ENCODE results near the gene ZNF358.
A peak's percentile ranks its signal among the peaks of the same experiment; 100 is the strongest.

Gene ZNF358

GRCh38 chr19:7494416-7495098 is 21.3 kb upstream of the ZNF358 start:
- H4K20me1 ChIP-seq (ENCODE audit: insufficient read depth, low read length) = no peaks in the 10 kb centered on the region
- no peak overlapping the region for H3K4me3 ChIP-seq (ENCODE audit: low read depth in 1 of 2, low read length in 2 of 2)
- H3K9ac ChIP-seq (ENCODE audit: low read depth, low read length) = no peak overlapping the region
- H3K27ac ChIP-seq (ENCODE audit: low read length) = no peak overlapping the region
- no peak for TF ChIP-seq CTCF (IDR thresholded peaks at IDR 0.05; ENCODE audit: borderline replicate concordance, extremely low read depth, low read length, poor library complexity, severe bottlenecking)
- no peak for TF ChIP-seq EZH2 (IDR thresholded peaks at IDR 0.05; ENCODE audit: borderline replicate concordance, low read depth, low read length, severe bottlenecking)
- peaks cover 5% of the 10 kb centered on the region for H3K27me3 ChIP-seq (ENCODE audit: insufficient read depth, low read length, poor library complexity)
- H3K36me3 ChIP-seq (ENCODE audit: insufficient read depth, low read length) = no peaks in the 10 kb centered on the region
- H3K79me2 ChIP-seq (ENCODE audit: insufficient read depth, low read length) = no peaks in the 10 kb centered on the region
- ATAC-seq (ENCODE audit: insufficient read depth, low read depth) (no peak), DNase-seq (no peak)
- peaks cover under 1% of the 10 kb centered on the region; the same call in 1 of the 2 replicates for H3K4me1 ChIP-seq (ENCODE audit: insufficient read depth, low read length)
- H2AFZ ChIP-seq (ENCODE audit: low read depth, low read length) = no peak overlapping the region
- H3K4me2 ChIP-seq (ENCODE audit: insufficient read depth, low read length) = no peak overlapping the region
- no peaks in the 10 kb centered on the region for H3K9me3 ChIP-seq (ENCODE audit: insufficient read depth, low read length, severe bottlenecking)

GRCh38 chr19:7497292-7497691 is 18.6 kb upstream of the ZNF358 start:
- Histone ChIP-seq H3K27ac (ENCODE audit: low read length) (no peak overlapping the region), H3K9me3 (ENCODE audit: insufficient read depth, low read length, severe bottlenecking) (no peaks in the 10 kb centered on the region), H3K9ac (ENCODE audit: low read depth, low read length) (no peak overlapping the region), H3K4me2 (ENCODE audit: insufficient read depth, low read length) (no peak overlapping the region), H3K79me2 (ENCODE audit: insufficient read depth, low read length) (no peaks in the 10 kb centered on the region), H3K36me3 (ENCODE audit: insufficient read depth, low read length) (no peaks in the 10 kb centered on the region), H3K4me1 (ENCODE audit: insufficient read depth, low read length) (no peaks in the 10 kb centered on the region), H3K27me3 (ENCODE audit: insufficient read depth, low read length, poor library complexity) (peaks cover 5% of the 10 kb centered on the region), H2AFZ (ENCODE audit: low read depth, low read length) (no peak overlapping the region), H4K20me1 (ENCODE audit: insufficient read depth, low read length) (no peaks in the 10 kb centered on the region), H3K4me3 (ENCODE audit: low read depth in 1 of 2, low read length in 2 of 2) (no peak overlapping the region)
- DNase-seq (no peak), ATAC-seq (ENCODE audit: insufficient read depth, low read depth) (0 out of 3 replicates have a peak, but pooled peaks have one; percentile 55)
- no peak for TF ChIP-seq EZH2 (IDR thresholded peaks at IDR 0.05; ENCODE audit: borderline replicate concordance, low read depth, low read length, severe bottlenecking)
- peak; percentile 48 for TF ChIP-seq CTCF (IDR thresholded peaks at IDR 0.05; ENCODE audit: borderline replicate concordance, extremely low read depth, low read length, poor library complexity, severe bottlenecking)

GRCh38 chr19:7500811-7501450 is 15.0 kb upstream of the ZNF358 start:
- Histone ChIP-seq H2AFZ (ENCODE audit: low read depth, low read length) (no peak overlapping the region), H4K20me1 (ENCODE audit: insufficient read depth, low read length) (no peaks in the 10 kb centered on the region), H3K9ac (ENCODE audit: low read depth, low read length) (no peak overlapping the region), H3K4me2 (ENCODE audit: insufficient read depth, low read length) (no peak overlapping the region), H3K36me3 (ENCODE audit: insufficient read depth, low read length) (no peaks in the 10 kb centered on the region), H3K27me3 (ENCODE audit: insufficient read depth, low read length, poor library complexity) (peaks cover 5% of the 10 kb centered on the region), H3K79me2 (ENCODE audit: insufficient read depth, low read length) (no peaks in the 10 kb centered on the region), H3K27ac (ENCODE audit: low read length) (no peak overlapping the region), H3K9me3 (ENCODE audit: insufficient read depth, low read length, severe bottlenecking) (no peaks in the 10 kb centered on the region), H3K4me3 (ENCODE audit: low read depth in 1 of 2, low read length in 2 of 2) (no peak overlapping the region), H3K4me1 (ENCODE audit: insufficient read depth, low read length) (no peaks in the 10 kb centered on the region)
- DNase-seq (no peak), ATAC-seq (ENCODE audit: insufficient read depth, low read depth) (no peak)
- TF ChIP-seq EZH2 (IDR thresholded peaks at IDR 0.05; ENCODE audit: borderline replicate concordance, low read depth, low read length, severe bottlenecking) (no peak), CTCF (IDR thresholded peaks at IDR 0.05; ENCODE audit: borderline replicate concordance, extremely low read depth, low read length, poor library complexity, severe bottlenecking) (no peak)
